HG03565 (cell line): ENCODE measurements around the gene CD28.

Experiments used
- ATAC-seq: cut with Tn5 transposase; IDR thresholded peaks from one replicate; pipeline ENCODE4 v1.9.1; 2021; ENCODE audit warnings: mild to moderate bottlenecking, moderate library complexity; ENCODE audit not compliant: unreplicated experiment

CD28 gene

DNA sequence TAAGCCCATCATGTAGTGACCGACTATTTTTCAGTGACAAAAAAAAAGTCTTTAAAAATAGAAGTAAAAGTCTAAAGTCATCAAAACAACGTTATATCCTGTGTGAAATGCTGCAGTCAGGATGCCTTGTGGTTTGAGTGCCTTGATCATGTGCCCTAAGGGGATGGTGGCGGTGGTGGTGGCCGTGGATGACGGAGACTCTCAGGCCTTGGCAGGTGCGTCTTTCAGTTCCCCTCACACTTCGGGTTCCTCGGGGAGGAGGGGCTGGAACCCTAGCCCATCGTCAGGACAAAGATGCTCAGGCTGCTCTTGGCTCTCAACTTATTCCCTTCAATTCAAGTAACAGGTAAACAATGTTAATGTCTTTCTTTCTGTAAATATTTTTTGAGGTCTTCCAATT, at the start of gene CD28:
Gene CD28 (plus strand): TSS at position 237 of the 400 bp plus-strand sequence. CDS start 58 bp downstream, at position 295.
- ATAC-seq, result peak; percentile 97

DNA sequence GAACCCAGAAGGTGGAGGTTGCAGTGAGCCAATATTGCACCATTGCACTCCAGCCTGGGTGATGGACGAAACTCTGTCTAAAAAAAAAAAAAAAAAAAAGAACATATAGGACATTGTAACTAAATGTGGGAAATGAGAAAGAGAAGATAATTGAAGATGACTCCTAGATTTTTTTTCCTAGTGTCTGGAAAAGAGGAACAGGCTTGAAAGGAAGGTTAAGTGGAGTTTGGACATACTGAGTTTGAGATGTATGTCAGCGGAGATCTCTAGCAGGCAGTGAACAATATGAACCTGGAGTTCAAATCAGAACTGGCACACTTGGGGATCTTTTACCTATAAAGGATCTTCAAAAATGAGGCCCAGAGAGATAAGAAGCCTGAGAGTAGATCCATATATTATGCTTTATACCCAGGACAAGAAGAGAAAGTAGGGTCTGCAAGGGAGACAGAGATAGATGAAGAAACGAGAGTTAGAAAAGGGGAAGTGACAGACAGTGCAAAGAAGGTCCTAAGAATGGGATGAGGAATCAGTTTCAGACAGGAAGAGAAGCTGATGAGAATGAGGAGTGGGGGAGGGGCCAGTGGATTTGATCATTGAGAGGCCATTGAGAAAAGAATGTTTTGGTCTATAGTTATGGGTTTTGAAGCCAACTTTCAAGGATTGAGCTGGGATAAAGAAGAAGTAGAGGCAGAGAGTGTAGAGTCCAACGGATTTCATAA, 46.9 kb upstream of the CD28 start:
- ATAC-seq, result peak; percentile 83

DNA sequence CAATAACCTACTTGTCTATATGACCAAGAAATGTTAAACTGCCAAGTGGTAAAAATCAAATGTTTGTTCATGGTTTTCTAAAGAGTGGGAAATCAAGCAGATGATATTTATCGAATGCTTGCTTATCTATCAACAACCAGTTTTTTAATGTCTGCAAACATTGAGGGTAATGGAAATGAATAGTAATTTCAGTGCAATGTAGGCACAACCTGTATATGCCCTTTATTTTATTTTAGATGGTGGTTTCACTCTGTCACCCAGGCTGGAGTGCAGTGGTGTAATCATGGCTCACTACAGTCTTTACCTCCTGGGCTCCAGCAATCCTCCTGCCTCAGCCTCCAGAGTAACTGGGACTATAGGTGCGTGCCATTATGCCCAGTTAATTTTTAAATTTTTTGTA, 46.0 kb upstream of the CD28 start:
- ATAC-seq, result no peak

DNA sequence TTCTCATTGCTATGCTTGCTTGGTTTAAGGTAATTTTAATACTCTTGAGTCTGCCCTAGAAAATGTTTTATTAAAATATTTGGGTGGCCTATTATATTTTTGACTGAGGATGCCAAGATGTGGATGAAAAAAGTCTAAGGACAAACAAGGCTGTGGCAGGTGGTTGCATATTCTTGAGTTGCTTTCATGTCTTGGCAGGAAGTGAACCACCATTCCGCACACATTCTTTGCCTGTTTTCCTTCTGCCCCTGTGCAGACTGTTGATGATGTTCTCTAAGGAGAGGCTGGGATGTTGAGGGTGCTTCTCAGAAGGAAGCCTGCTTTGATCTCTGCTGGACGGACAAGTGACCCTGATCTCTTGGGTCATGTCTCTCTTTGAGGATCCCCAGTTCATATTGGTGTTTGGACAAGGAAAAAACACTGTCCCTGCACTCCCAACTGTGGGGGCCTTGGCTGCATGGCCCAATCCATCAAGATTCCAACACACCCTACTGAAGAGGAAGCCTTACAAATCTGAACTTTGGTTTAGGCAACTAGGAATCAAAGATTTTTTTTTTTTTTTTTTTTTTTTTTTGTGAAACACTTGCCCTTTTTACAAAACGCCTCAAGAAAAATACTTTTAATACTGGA, 45.0 kb upstream of the CD28 start:
- ATAC-seq, result no peak

DNA sequence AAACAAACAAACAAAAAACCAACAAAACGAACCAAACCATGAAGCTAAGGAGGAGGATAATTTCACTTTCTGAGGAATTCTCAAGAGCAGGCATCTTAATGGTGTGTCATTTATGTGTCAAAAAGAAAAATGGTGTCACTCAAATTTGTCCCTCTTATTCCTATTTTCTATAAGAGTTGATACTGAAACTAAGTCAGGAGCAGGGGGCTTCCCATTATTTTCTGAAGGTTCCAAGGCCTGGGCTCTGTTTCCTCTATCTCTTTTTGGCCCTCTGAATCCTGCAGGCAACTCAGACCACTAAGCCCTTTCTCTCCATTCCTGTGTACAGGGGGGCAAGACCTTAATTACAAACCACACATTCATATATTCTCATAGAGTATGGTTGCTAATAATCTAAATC, 44.0 kb upstream of the CD28 start:
- ATAC-seq, result no peak

DNA sequence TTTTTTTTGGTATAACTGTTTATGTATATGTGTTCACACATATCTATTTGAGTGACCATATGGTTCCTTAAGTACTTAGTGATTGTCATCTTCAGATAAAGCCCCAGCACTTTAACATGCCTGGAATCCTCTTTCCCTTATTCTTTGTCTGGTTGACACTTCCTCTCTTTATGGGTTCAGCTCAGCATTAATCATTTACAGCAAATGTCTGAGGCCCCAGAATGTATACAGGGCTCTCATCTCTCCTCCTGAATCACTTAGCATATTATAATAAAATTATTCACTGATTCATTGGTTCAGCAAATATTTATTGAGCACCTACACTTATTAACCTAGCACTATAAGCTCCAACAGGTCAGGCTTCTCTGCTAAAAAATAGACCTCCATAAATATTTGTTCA, 43.5 kb upstream of the CD28 start:
- no peak for ATAC-seq

DNA sequence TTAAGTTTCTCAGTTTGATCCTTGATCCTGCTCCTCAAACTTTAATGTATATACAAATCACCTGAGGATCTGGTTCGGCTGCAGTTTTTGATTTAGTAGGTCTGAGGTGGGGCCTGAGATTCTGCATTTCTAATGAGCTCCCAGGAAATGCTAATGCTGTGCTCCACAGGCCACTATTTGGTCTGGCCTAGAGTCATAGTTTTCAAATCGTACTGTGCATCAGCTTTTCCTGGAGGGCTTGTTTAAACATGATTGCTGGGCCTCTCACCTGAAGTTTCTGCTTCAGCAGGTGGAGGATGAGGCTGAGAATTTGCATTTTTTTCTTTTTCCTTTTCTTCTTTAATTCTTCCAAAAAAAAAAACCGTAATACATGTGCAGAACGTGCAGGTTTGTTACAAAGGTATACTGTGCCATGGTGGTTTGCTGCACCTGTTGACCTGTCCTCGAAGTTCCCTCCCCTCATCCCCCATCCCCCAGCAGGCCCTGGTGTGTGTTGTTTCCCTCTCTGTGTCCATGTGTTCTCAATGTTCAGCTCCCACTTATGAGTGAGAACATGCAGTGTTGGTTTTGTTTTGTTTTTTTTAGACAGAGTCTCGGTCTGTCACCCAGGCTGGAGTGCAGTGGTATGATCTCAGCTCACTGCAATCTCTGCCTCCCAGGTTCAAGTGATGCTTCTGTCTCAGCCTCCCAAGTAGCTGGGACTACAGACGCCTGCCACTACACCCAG, 42.2 kb upstream of the CD28 start:
- ATAC-seq, result no peak

DNA sequence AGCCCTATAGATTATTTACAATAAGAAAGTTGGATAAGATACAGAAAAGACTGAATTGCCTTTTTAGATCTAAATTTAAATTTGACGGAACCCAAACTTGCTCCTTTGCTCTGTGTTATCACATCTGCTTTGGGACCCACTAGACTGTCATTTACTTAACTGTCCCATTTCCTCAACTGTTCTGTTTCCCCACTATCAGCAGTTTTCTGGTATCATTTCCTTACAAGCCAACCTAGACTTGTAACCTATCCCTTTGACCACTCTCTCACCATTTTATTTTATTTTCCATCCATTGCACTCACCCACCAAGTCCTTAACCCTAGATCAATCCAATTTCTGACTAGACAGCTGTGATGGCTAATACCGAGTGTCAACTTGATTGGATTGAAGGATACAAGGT, 38.6 kb upstream of the CD28 start:
- no peak for ATAC-seq

DNA sequence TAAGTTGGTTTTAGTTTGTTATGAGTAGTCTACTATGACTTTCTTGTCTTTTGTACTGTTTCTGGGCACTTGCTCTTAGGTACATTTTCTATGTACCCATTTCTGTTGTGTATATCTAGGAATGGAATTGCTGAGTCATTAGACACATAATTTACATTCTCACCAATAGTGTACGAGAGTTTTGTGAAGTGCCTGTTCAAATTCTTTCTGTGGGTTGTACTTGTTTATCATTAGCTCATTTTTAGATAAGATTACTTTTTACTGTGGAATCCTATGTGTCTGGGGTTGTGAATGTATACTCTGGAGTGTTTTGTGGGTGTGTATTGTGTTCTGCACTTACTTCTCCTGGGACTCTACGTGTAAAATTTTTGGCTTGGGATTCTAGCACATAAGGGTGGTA, 36.6 kb upstream of the CD28 start:
- ATAC-seq, result no peak

DNA sequence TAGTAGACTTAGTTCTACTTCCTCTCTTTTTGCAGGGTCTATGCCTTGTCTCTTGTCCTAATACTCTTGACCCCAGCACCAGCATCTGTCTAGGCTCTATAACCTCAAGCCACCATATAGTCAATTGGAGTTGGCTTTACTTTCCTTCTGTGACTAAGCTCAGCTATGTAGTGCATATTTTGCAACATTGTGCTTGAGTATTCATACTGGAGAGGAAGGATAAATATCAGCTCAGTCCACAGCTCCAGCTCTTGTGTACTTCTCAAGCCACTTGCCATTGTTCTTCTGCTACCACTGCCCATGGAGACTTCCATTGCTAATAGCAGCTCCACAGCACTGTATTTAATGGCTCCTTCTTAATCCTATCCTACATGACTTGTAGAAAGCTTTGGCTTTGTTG, 35.5 kb upstream of the CD28 start:
- ATAC-seq, result no peak

DNA sequence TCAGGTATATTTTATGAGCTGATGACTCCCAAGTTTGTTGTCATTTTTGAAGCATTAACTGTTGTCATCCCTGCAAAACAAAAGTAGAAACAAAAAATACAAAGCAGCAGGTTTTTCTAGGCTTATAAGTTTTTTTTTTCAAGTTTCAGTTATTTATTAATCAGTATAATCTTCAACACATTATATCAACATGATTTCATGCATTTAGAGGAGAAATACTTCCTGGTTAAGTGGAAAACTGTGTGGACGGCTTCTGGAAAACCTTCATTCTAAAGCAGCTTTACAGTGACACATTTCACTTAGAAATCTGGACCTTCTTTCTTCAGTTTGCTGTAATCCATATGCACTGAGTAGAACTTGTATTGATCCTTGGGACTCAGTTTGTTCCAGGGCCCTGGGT, 34.6 kb upstream of the CD28 start:
- ATAC-seq, result no peak

DNA sequence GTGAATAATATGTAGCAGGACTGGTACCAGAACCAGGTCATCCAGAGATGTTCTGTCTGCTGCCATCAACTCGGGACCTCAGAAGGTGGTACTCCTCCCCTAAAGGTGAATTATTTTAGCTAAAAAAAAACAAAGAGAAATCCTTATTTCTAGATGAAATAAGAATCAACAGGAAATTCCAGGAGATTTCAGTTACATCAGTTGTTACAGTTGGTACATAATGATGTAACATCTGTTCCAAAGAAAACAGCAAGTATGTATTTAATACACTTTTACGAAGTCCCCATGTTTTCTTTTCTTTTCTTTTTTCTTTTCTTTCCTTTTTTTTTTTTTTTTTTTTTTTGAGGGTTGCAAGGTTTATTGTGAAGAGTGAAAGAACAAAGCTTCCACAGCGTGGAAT, 33.6 kb upstream of the CD28 start:
- ATAC-seq, result no peak

DNA sequence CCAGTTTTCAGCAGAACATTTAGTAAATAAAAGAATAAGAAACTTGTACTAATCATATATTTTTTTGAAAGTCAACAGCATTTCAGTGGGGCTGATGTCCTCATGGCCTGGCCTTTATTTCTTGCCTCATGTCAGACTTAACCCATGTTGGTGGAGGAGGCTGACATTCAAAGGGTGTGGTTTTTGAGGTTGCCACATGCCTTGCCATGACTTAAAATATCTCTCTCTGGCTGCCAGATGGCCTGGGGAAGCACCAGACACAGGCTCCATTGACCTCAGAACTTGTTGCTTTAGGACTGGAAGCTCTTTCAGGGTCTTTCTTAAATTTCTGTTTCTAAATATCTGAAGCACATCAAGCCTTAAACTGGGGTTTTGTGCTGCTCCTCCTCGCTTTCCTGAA, 32.5 kb upstream of the CD28 start:
- ATAC-seq, result peak; percentile 97

DNA sequence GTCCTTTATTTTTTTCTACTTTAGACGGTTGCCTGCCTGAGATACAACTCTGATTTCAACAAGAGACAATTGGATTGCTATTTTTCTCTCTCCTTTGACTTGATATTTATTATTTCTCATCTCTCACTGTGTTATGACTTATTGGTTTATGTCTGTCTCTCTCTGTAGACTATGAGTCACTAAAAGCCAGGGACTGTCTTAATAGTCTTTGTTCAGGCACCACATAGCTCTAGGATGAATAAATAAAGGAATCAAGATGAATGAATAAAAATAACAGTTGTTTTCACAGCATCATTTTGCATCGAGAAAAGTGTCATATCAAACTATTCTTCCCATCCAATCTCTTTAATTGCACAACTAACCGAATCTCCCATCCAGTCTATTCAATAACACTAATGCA, 31.4 kb upstream of the CD28 start:
- ATAC-seq, result no peak

DNA sequence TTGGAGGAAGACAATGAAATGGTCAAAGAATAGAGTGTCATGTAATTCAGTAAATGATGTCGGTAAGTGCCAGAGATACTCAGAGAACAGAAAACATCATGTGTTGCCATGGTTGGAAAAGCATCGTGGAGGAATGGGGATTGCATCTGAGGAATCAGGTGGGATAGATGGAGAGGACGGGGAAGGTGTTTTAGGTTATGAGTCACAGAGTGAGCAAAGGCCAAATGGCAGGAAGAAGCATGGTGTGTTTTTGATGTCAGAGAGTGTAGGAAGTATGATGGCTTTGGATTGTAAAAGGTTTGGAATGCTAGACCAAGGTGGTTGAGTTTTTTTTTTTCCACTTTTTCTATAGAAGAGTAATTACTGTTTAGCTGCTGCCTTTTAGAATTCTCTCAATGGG, 27.5 kb upstream of the CD28 start:
- no peak for ATAC-seq

DNA sequence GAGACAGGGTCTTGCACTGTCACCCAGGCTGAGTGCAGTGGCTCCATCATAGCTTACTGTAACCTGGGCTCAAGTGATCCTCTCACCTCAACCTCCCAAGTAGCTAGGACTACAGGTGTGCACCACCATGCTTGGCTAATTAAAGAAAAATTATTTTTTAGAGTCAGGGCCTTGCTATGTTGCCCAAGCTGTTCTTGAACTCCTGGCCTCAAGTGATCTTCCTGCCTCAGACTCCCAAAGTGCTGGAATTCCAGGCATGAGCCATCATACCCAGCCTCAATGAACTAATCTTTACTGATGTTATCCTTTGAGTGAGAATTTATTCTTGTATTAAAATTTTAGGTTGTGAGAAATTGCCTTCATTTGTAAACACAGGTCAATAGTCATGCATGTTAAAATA, 27.0 kb upstream of the CD28 start:
- ATAC-seq, result no peak

DNA sequence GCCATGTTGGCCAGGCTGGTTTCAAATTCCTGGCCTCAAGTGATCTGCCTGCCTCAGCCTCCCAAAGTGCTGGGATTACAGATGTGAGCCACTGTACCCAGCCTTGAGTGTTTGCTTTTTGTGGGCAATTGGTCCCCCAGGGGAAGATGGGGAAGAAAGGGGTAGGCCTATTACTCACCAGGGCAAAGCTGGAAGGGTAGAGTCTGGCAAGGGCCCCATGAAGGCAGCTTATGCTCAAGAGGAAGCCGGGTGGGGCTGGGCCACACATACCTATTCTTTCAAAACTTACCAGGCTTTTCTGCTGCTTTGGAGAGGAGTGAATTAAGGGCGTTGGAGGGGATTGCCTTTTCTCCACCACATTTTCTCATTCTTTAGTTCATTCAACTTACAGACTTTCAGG, 24.5 kb upstream of the CD28 start:
- no peak for ATAC-seq

DNA sequence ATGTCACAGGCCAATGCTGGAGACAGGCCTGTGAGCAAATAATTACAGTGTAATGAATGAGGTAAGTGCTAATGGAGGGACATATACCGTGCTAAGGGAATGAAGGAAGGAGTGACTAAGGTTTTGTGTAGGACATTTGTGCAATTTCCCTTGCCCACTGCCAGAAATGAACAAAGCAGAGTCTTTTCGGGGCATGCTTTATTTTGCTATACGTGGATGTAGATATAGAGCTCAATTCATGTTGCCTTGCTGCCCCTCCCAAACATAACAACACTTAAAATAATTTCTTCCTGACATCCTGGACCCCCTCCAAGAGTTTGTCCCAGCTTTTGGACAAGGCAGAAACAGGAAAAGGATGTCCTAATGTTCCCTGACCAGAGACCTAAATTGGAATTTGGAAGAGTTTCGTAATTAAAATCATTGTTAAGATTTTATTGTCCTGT, 23.7 kb upstream of the CD28 start:
- ATAC-seq, result no peak

DNA sequence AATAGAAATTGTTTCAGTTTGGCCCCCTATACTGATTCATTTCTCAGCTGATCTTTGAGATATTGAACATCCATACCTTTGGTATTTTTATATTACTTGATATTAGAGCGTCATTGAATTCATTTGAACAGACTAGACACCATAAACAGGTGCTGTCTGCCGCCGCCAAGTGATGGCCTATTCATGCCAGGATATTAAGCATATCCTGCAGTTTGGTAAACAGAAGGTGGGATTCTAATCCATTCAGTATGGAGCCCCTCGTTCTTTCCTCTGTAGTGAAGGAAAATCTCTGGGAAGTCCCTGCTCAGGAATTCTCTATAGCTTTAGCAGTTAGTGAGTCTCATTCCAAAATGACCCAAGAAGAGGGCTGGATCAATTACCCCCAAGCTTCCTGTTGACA, 23.0 kb upstream of the CD28 start:
- no peak for ATAC-seq

DNA sequence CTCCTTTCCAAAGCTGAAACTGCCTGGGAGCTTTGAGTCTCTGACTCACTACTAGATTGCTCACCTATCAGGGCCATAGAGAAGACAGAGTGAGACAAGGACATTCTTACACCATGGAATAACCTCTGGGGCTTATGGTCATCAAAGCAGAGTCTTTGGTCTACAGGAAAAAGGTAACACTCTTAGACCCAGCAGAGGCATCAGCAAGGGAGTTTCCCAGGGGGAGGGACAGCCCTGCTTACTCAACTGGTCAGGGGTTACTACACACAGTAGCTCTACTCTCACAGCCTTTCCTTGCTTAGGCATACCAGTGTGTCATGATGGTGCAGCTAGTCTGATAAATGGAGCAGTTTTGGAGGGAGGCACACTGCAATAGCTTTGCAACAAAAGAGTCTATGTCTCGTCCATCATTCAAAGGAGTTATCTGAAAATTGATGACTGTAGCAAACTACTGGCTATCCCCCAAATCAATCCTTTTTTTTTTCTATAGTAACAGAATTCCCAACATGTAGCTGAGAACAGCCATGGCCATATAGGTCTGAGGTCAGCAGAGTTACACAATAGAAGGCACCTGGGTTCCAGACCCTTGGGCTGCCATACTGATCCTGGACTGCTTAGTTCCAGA, 22.4 kb upstream of the CD28 start:
- ATAC-seq, result peak; percentile 84

DNA sequence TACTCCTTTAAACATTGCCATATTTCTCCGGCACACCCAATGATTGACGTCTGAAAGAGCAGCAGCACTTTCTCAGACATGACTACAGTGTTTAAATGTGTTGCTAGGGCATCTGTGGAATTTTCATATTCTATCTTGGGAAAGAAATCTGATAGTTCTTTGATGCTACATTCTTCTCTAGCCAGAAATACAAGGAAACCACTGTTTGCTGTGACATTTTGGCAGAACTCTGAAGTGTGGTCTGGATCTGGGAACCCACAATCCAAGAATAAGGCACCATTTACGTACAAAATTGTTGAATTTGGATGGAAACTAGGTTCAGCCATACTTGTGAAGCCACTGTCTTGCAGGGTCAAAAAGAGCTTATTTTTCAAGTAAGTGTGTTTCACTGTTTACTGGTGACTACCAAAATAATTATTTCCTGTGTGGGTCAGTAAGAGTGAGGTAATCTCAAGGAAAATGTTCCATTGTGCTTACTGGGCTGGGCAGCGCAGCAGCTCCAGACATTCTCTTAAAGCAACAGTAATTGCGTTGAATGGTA, 21.3 kb upstream of the CD28 start:
- no peak for ATAC-seq
